Measurements from ENCODE around the gene SCD5.

- TF ChIP-seq CTCF (conservative IDR thresholded peaks at IDR 0.05 in 1 of 2, IDR thresholded peaks at IDR 0.05 in 1 of 2; ENCODE audit: extremely low read depth in 1 of 2, insufficient read depth in 1 of 2, low read depth in 1 of 2, low read length in 2 of 2) (no peak), EZH2 (IDR thresholded peaks at IDR 0.05; ENCODE audit: borderline replicate concordance, low read length) (no peak)
Observed at GRCh38 chr4:82606622-82607021, 192.0 kb downstream of the SCD5 start.
